Iris pigment epithelial cell (primary cell): ENCODE data around the gene ARHGEF10L.

Source experiments
- DNase-seq: peaks from one replicate; pipeline ENCODE4 v3.0.0-alpha.2; 2011; ENCODE audit warnings: low read depth

Gene ARHGEF10L

DNA sequence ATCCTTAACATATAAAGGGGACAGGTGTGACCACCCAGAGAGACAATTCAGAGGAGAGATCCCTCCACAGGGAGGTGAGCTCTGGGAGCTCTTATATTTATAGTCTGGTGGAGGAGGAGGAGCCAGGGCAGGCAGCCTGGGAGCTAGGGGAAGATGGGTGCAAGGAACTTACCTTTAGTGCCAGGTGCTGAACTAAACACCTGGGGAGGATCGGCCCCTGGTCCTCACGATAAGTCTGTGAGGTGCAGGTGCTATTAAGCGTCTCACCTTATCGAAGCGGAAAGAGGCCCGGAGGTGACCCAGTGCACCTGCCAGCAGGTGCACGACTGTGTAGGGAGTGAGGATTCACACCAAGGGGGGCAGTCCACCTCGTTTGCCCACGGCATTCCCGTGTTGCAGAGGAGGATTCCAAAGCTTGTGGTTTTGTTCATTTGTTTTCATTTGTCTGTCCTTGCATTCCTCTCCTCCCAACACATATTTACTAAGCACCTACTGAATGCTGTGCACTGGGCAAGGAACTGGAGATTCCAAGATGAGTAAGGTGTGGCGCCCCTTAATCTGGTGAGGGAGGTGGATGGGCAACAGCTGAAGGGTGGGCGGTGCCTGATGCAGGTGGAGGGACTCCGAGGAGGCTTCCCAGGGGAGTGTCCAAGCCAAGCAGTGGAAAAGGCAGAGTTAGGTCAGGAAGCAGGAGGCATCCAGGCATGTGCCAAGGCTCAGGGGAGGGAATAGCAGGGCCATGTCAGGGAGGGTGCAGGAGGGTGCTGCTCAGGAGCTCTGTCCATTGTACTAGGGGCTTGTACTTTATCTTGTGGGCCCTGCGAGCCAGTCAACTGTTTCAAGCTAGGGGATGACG lies 11.5 kb downstream of the ARHGEF10L start:
- no peak for DNase-seq

DNA sequence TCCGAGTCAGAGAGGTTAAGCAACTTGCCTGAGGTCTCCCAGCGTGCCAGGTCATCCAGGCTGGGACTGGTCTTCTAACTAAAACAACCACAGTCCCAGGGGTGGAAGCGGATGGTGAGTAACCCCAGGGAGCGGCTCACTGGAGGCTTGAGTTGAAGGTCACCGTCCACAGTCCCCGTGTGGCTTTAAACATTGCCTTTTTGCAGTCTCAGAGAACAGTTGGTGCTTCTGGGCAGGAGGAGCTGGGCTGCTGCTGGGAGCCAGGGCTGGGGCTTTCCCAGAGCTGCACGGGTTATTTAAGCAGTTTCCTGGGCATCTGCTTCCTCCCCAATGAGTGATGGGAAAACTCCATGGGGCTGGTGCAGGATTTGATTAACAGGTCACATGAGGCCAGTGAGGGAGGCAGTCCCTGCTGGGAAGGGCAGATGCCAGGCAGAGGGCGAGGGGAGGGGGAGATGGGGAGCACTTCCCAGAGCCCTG lies 12.3 kb downstream of the ARHGEF10L start:
- DNase-seq, result peak; percentile 35

DNA sequence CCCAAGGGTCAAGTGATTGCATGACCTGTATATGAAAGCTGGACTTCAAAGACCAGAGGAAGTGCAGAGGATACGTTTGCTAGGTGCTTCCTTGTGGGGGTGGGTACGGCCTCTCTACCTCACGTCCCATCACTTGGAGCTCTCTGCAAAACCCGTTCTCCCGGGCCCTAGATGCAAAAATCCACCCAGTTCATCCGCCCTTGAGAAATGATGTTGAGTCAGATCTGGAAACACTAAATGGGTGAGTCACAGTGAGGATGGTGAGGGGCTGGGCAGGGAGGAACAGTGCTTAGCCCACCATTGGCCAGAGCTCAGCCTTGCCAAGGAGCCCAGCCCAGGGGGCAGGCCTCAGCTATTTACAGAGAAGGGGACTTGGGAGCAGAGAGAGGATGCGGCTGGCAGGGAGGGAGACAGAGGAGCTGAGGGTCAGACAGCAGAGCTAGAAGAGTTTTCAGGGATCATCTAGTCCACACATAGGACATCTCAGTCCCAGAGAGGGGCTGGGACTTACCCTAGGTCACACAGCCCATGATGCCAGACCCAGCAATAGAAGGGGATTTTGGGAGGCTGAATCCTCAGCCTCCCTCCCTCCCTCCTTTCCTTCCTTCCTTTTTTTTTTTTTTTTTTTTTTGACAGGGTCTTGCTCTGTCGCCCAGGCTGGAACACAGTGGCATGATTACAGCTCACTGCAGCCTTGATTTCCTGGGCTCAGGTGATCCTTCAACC lies 14.6 kb downstream of the ARHGEF10L start:
- peak; percentile 82 for DNase-seq

DNA sequence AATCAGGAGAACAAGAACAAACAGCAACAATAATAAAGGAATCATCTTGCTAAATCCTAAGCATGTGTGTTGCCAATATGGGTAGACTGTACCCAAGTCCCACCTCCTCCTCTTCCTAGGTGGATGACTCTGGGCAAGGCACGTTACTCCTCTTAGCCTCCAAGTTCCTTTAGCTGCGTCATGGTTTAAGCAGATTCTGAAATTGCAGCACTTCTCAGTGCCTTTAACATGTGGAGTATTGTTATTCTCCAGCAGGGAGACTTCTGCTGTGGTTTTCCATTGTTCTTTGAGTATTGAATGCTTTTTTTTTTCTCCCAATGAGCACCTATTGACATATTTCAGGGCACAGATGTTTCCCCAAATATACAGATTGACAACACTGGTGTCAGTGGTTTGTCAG lies 15.5 kb downstream of the ARHGEF10L start:
- no peak for DNase-seq

DNA sequence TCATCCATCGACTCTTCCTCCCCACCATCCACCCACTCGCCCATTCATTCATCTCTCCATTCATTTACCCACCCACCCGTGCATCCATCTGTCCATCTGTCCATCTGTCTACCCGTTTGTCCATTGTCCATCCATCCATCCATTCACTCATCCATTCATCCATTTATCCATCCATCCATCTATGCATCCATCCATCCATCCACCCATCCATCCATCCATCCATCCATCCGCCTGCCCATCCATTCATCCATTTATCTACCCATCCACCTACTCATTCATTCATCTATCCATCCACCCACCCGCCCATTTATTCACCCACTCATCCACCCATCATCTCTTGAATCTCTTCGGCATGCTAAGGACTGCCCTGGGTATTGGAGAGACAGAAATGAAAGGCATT lies 18.5 kb downstream of the ARHGEF10L start:
- DNase-seq, result no peak

DNA sequence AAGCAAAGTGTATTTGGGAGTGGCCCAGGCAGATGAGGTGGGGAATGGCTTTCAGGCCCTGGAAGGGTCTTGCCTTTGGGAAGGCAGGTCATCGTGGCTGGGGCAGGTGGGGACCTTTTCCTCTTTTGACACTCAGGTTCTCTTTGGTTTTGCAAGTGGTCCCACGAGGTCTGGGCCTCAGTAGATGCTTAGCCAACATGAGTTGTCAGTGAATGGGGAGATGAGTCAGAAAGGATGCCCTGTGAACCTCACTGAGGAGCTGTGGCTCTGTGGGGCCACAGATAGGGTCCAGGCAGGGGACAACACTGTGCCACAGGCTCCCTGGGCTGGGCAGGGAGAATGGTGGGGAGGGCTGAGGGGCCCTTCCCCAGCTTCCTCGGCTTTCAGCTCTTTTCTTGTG lies 19.0 kb downstream of the ARHGEF10L start:
- no peak for DNase-seq

DNA sequence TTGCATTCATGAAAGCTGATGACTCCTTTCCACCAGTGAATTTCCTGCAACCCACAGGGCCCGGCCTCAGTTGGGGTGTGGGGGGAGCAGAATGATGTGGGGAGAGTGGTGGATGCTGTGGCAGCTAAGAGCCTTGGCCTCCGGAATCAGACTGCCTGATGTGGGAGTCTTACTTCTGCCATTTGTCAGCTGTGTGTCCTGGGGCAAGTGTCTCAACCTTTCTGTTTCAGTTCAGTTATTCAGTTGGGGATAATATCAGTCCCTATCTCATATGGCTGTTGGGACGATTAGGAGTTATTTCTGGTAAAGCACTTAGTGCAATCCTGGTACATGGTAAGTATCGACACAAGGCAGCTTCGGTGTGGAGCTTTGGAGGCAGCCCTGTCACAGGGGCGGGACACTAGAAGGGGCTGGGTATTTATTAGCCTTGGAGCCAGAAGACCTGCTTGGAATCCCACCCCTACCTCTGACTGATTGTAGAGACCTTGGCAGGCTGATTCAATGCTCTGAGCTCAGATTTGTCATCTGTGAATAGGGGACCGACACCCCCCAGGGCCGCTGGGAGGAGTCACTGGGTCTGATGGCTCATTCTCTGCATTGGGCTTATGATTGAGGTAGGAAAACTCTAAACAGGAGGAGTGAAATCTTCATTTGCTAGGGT lies 19.6 kb downstream of the ARHGEF10L start:
- no peak for DNase-seq

DNA sequence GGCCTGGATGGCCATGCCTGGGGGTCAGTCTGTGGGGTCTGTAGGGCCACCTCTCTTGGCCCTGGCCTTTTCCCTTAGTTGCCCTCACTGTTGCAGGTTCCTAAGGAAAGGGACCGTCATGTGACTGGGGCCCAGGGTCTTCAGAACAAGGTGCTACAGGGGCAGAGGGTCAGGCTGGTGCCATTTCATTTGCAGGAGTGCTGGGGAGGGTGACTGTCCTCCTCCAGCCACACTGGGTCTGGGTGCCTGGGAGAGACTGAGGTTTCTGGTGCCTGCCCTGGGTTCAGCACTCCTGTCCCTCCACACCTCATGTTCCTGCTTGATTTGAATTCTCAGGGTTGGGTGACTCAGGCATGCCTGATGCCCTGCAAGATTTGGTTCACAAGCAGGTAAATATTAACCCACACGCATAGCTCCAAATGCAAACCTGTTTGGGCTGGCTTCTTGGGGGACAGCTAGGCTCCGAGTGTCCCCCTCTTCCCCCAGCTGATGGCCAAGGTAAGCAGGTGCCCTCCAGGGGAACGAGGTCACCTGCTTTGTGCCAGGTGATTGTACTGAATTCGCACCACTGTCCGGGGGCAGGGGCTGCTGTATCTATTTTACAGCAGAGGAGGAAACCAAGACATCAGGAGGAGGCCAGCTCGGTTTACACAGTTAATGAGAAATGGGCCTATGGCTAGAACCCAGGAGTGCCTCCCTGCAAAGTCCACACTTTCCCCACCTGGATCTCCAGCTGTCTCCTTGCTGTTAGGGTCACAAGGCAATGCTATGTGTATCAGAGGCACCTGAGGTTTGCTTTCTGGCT lies 20.3 kb downstream of the ARHGEF10L start:
- DNase-seq, result no peak

DNA sequence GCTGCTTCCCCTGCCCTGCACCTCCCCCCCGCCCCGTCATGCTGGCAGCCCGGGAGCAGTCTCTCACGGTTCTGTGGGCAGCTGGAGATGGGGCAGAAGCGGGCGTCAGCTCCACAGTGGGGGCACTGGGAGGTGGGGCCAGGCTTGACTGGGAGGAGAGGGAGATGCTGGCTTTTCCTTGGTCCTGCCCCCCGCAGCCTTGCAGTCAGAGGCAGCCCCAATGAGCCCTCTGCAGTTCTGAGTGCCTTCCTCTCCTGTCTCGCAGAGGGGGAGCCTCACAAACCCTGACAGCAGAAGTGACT lies 21.7 kb downstream of the ARHGEF10L start:
- no peak for DNase-seq

DNA sequence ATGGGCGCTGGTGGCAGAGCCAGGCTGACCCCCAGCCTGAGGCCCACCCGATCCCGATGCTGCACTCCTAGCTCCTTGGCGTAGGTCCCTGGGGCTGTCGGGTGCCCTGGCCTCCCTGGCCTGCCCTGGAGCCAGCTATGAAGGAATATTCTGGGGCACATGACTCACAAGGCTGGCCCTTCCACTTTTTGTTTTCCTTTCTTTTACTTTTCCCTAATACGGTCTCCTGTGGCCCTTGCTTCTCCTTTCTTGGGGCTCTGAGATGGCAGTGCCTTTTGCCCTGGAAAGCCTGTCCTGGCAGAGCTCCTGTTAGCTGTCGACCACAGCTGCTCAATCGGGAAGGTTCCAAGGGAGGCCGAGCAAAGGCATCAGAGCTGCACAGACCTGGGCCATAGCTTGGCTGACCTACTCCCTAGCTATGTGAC lies 22.1 kb downstream of the ARHGEF10L start:
- DNase-seq, result no peak

DNA sequence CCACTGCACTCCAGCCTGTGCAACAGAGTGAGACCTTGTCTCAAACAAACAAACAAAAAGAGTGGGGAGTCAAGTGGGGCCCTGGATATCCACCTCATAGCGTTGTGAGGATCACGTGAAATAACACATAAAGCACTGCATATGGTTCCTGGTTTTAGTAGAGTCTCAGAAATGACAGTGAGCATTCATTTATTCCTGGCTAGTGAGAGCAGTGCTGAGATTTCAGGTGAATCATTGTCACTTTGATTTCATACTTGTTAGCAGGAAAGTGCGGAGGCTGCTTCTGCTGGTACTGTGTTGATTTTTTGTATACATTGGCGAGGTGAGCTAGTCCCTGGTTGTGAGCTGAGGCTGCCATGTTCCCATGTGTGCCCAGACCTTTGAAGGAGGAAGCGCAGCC lies 22.9 kb downstream of the ARHGEF10L start:
- no peak for DNase-seq

DNA sequence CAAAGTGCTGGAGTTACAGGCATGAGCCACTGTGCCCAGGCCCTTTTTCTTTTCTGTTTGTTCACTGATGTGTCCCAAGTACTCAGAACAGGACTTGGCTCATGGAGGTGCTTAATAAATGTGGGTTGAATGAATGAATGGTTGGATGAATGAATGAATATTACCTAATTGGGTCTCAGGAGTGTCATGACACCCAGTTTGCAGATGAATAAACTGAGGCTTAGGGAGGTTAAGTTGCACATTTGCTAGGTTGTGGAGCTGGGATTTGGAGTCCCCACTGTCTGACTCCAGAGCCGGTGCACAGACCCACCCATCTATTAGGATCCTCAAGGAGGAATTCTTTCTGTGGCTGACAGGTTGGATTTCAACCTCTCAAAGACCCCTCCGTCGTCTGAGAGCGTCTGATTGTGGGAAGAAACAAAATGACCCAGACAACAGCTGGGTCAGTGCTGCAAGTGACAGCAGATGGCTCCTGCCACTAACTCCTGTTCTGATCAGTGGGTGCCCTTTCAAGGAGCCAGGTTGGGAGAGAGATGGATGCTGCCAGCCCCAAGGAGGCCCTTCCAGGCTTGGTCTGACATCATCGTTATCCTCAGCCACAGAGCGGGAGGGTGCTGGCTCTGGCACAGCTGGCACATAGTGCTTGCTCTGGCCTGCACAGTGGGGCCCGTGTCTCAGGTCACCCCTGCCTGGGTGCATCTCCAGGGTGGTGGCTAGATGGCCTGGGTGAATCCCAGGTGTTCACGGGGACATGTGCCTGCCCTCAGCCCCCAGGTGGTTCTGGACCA lies 24.2 kb downstream of the ARHGEF10L start:
- no peak for DNase-seq

DNA sequence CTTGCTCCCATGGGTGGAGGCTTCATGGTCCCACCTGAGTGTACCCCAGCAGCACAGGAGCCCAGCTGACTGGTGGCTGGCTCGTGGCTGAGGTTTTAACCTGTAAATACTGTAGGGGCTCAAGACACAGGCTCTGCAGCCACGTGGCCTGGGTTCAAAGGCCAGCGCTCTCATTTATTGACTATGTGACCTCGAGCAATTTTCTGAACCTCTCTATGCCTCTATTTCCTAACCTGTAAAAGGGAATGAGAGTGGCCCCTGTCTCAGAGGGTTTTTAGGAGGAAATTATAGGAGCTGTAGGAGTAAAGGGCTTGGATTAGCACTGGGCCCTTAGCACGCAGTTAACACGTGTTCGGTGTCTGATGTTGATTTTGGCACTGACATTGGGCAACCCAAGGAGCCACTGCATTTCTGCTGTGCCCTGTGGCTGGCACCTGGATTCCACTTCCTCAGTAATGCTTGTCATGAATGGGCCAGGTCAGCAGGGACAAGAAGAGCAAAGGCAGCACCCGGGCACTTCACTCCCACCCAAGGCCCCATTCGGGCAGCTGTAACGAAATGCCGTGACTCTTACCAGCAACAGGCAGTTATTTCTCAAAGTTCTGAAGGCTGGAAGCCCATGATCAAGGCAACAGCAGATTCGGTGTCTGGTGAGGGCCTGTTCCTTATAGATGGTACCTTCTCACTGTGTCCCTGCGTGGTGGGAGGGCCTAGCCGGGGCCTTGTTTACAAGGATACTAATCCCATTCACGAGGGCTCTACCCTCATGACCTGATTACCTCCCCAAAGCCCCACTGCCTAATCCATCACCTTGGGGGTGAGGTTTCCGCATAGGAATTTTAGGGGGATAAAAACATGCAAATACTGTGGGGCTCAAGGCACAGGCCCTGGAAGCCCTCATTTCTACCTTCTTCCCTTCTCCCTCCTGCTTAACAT lies 25.2 kb downstream of the ARHGEF10L start:
- DNase-seq, result no peak

DNA sequence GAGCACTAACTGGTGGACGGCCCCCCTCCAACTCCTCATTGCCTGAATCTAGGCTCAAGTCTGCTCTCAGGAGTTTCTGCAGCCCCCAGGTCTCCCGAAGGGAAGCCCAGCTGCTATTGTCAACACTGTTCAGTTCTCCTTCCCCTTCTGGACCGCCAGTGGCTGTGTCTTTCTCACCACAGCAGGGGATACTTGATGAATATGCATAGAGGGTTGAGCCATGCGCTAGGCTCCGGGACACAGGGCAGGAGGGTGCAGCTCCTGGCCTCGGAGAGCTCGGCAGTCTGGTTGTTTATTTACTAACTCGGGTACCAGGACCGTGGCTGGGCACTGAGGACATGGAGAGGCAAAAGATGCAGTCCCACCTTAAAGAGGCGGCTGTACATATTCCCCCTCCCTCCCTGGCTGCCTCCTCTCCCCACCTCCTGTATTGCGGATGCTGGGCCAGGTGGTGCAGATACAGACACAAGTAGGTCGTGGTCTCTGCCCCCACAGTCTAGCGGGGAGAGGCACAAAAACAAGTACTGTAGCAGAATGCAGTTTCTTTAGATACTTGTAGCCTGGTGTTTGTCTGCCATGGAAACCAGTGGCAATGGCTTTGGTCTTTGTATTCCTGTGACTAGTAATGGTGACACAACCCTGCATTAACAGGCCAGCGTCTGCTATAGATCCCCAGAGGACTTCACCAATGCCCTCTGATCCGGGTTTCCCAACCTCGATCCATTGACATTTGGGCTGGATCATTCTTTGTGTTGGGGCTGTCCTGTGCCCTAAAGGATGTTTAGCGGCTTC lies 26.2 kb downstream of the ARHGEF10L start:
- no peak for DNase-seq

DNA sequence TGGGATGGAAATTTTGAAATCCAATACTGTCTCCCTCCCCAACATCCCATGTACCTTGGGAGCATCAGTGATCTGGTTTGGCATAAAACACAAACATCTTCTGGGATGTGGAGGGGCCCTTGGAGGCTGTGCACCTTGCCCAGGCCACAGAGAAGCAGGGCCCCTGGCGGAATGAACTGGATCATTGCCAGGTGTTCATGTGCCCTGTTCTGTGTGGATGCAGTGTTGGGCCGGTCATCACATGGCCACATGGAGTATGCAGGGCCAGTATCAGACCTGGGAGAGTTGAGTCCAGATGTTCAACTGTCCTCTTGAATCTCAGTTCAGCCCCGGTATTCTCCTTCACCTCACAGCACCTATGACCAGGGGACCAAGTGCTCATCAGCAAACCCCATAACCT lies 26.9 kb downstream of the ARHGEF10L start:
- no peak for DNase-seq

DNA sequence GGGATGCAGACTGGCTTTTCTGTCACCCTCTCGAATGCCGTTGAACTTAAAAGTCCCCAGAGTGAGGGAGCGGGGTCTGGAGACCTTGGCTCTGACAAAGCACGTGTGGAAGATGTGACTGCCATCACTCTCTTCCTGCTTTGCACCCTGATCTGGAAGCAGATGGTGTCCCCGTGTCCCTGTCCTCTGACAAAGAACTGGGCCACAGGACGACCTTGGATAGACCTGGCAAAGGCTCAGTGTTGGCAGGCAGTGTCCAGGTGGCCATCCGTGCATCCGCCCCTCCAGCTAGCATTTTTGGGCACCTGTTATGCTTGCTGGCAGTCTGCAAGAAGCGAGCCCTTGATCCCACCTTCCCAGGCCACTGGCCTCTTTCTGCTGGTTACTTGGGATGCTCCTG lies 27.4 kb downstream of the ARHGEF10L start:
- no peak for DNase-seq

DNA sequence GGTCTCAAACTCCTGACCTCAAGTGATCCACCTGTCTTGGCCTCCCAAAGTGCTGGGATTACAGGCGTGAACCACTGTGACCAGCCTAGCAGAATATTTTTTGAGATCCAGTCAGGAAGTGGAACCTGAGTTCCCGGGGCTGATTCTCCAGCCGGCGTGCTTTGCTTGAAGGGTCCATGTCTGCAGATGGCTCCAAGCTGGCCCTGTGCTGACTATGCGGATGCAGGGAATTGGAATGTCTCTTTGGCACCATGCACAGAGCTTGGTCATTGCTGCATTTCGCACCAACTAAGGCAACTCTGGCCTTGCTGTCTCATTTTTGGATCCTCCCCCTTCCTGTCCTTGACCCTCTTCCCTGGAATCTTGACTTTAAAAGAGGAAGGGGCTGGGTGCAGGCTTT lies 28.1 kb downstream of the ARHGEF10L start:
- DNase-seq, result no peak

DNA sequence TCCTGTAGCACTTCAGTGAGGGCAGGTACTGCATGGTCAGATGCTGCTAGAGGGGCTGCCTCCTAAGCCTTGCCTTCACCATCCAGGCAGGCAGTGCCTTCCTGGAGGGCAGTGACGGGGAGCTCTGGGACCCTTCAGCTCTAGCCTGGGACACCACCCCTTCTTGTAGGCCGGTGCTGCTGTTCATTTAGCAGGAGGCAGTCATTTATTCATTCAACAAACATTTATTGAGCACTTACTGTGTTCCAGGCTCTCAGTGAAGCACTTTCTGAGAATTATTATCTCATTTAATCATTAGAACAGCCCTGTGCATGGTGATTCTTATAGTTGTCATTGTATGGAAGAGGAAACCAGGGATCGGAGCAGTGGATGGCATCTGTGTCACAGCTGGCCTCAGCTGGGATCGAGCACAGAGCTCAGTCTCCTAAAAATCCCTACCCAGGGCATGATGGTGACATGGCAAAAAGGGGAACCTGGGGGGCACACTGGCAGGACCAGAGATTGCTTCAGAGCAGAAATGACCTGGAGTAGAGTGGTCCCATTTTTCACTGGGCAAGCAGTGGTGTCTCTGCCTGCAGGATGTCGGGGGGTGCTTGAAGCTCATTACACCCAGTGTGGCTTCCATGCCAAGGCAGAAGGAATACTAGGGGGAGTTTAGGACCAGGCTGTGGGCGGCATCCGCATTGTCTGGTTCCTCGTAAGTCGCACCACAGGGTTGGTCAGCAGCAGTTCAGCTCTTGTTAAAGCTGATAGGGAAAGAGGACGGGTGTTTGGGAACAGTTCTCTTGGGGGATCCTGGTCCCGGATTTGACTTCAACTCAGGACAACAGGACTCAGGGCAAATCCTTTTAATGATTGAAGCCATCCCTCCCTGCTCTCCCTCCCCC lies 28.8 kb downstream of the ARHGEF10L start:
- DNase-seq, result no peak
